RWPE2 (cell line): ENCODE data around the gene S1PR4.

Experiments used
- ATAC-seq: fragments of 200-7000 bp; cut with Tn5 transposase; 3 replicates; pipeline ENCODE4 v1.9.1; 2021; ENCODE audit warnings: low read depth
- DNase-seq: peaks from one replicate; pipeline ENCODE4 v3.0.0-alpha.2; 2020; ENCODE audit warnings: low spot score
- H3K27ac ChIP-seq: fragments of 450-650 bp; 2 replicates; pipeline ENCODE4 v1.5.1; 2017; ENCODE audit warnings: mild to moderate bottlenecking; ENCODE audit not compliant: poor library complexity, severe bottlenecking
- H3K27me3 ChIP-seq: fragments of 250-450 bp; sonication (Bioruptor Pico); 2 replicates; pipeline ENCODE4 v1.5.1; 2021; ENCODE audit warnings: mild to moderate bottlenecking, moderate library complexity; ENCODE audit not compliant: insufficient read depth, poor library complexity, severe bottlenecking
- H3K36me3 ChIP-seq: fragments of 250-450 bp; sonication (Bioruptor Pico); 2 replicates; pipeline ENCODE4 v1.5.1; 2020; ENCODE audit warnings: low read depth, mild to moderate bottlenecking, moderate library complexity
- H3K4me1 ChIP-seq: fragments of 250-450 bp; sonication (Bioruptor Pico); 2 replicates; pipeline ENCODE4 v1.5.1; 2021; ENCODE audit warnings: mild to moderate bottlenecking, moderate library complexity; ENCODE audit not compliant: insufficient read depth, poor library complexity, severe bottlenecking
- H3K4me3 ChIP-seq: fragments of 250-450 bp; sonication (Bioruptor Pico); 2 replicates; pipeline ENCODE4 v1.5.1; 2021; ENCODE audit warnings: mild to moderate bottlenecking, moderate library complexity; ENCODE audit not compliant: severe bottlenecking
- H3K9me3 ChIP-seq: fragments of 250-450 bp; sonication (Bioruptor Pico); 2 replicates; pipeline ENCODE4 v1.5.1; 2021; ENCODE audit warnings: mild to moderate bottlenecking, moderate library complexity; ENCODE audit not compliant: severe bottlenecking
- TF ChIP-seq, protein P1 (sequence below): fragments of 450-650 bp; IDR thresholded peaks from one replicate; pipeline ENCODE4 v1.5.1; 2017; ENCODE audit warnings: mild to moderate bottlenecking, moderate library complexity; ENCODE audit not compliant: poor library complexity, severe bottlenecking

Gene S1PR4

GRCh38 chr19:3203805-3204645 lies 25.5 kb downstream of the S1PR4 start:
- no peaks in the 10 kb centered on the region for H3K27me3 ChIP-seq
- no peak overlapping the region for H3K27ac ChIP-seq
- ATAC-seq (no peak), DNase-seq (no peak)
- TF ChIP-seq, protein P1, sequence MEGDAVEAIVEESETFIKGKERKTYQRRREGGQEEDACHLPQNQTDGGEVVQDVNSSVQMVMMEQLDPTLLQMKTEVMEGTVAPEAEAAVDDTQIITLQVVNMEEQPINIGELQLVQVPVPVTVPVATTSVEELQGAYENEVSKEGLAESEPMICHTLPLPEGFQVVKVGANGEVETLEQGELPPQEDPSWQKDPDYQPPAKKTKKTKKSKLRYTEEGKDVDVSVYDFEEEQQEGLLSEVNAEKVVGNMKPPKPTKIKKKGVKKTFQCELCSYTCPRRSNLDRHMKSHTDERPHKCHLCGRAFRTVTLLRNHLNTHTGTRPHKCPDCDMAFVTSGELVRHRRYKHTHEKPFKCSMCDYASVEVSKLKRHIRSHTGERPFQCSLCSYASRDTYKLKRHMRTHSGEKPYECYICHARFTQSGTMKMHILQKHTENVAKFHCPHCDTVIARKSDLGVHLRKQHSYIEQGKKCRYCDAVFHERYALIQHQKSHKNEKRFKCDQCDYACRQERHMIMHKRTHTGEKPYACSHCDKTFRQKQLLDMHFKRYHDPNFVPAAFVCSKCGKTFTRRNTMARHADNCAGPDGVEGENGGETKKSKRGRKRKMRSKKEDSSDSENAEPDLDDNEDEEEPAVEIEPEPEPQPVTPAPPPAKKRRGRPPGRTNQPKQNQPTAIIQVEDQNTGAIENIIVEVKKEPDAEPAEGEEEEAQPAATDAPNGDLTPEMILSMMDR: no peak
- H3K9me3 ChIP-seq: no peaks in the 10 kb centered on the region
- no peaks in the 10 kb centered on the region for H3K4me1 ChIP-seq
- H3K4me3 ChIP-seq: no peak overlapping the region
- peaks cover 23% of the 10 kb centered on the region for H3K36me3 ChIP-seq

DNA sequence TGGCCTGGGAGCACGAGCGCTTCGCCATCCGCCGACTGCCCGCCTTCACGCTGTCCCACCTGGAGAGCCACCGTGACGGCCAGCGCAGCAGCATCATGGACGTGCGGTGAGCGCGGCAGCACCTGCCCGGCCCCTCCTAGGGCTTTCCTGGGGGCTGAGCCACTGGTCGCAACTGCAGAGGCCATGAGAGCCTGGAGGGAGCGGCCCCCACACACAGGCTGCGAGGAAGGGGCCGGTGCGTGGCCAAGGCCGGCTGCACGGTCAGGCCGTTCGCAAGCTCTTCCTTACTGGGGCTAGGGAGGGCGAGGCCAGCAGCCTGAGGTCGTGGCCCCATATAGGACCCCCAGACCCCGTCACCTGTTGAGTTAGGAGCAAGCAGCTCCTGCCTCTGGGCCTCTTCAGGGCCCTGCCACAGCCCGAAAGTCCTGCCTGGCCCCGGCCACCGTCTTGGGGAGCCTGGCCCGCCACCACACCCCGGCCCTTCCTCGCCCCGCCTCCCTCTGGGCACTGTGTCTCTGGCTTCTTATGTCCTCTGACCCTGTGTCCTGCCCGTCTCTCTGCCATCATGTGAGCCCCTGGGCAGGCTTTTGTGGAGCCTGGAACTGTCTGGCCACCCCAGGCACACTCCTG lies 26.2 kb downstream of the S1PR4 start:
- Histone ChIP-seq H3K27ac (no peak overlapping the region), H3K9me3 (no peaks in the 10 kb centered on the region), H3K4me3 (no peak overlapping the region), H3K36me3 (peaks cover 23% of the 10 kb centered on the region), H3K27me3 (no peaks in the 10 kb centered on the region), H3K4me1 (no peaks in the 10 kb centered on the region)
- no peak for DNase-seq
- no peak for ATAC-seq
- TF ChIP-seq, protein P1: no peak

DNA sequence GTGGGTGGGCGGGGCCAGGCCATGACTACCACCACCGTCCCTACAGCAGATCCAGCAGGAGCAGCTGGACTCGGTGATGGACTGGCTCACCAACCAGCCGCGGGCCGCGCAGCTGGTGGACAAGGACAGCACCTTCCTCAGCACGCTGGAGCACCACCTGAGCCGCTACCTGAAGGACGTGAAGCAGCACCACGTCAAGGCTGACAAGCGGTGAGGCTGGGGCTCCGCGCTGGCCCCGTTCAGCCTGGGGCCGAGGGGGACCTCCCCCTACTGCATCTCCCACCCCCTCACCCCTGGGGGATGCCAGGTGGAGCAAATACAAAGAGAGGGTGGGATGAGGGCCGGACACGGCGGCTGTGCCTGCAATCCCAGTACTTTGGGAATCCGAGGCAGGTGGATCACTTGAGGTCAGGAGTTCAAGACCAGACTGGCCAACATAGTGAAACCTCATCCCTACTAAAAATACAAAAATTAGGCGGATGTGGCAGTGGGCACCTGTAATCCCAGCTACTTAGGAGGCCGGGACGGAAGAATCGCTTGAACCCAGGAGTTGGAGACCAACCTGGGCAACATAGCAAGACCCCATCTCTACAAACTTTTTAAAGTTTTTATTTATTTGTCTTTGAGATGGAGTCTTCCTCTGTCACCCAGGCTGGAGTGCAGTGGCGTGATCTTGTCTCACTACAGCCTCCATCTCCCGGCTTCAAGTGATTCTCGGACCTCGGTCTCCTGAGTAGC lies 27.8 kb downstream of the S1PR4 start:
- Histone ChIP-seq H3K4me3 (no peak overlapping the region), H3K27ac (no peak overlapping the region), H3K36me3 (peaks cover 23% of the 10 kb centered on the region), H3K4me1 (no peaks in the 10 kb centered on the region), H3K9me3 (no peaks in the 10 kb centered on the region), H3K27me3 (no peaks in the 10 kb centered on the region)
- DNase-seq: no peak
- no peak for ATAC-seq
- TF ChIP-seq, protein P1: no peak

DNA sequence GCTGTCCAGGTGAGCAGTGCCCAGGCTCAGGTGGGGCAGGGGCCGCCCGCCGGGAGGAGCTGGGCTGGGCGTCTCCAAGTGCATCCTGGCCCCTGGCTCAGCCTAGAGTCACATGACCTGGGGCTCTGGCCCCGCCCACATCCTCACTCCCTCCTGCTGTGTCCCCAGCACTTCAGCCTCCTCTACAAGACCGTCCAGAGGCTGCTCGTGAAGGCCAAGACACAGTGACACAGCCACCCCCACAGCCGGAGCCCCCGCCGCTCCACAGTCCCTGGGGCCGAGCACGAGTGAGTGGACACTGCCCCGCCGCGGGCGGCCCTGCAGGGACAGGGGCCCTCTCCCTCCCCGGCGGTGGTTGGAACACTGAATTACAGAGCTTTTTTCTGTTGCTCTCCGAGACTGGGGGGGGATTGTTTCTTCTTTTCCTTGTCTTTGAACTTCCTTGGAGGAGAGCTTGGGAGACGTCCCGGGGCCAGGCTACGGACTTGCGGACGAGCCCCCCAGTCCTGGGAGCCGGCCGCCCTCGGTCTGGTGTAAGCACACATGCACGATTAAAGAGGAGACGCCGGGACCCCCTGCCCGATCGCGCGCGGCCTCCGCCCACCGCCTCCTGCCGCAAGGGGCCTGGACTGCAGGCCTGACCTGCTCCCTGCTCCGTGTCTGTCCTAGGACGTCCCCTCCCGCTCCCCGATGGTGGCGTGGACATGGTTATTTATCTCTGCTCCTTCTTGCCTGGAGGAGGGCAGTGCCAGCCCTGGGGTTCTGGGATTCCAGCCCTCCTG lies 29.1 kb downstream of the S1PR4 start:
- H3K4me3 ChIP-seq: no peak overlapping the region
- H3K36me3 ChIP-seq: peaks cover 23% of the 10 kb centered on the region
- no peaks in the 10 kb centered on the region for H3K27me3 ChIP-seq
- no peaks in the 10 kb centered on the region for H3K9me3 ChIP-seq
- ATAC-seq (peak; percentile 9; the same call in 1 of the 3 replicates), DNase-seq (peak; percentile 43)
- TF ChIP-seq, protein P1: no peak
- no peaks in the 10 kb centered on the region for H3K4me1 ChIP-seq
- no peak overlapping the region for H3K27ac ChIP-seq
